ENCODE data around the gene RBM15B.

- no peak for TF ChIP-seq CTCF (IDR thresholded peaks at IDR 0.05)
- TF ChIP-seq POLR2A (IDR thresholded peaks at IDR 0.05): no peak
- no peak for TF ChIP-seq POLR2AphosphoS5 (IDR thresholded peaks at IDR 0.05)
Measured at GRCh38 chr3:51391566-51392354, 675 bp downstream of the RBM15B start.
